Measurements from ENCODE around the gene CCDC171. TPM values are rescaled to one million over a fixed set of nuclear protein-coding genes. Genes with fewer than 3 reads are reported as not detected.

Gene CCDC171
- total and polyA plus RNA-seq, 2 of the 13 experiments (the other 11 are each of a cell fraction or from before 2014, with no cell fraction given), result 0.95 to 2.5 TPM

GRCh38 chr9:15743512-15743911 is 190.7 kb downstream of the CCDC171 start:
- Histone ChIP-seq H3K4me3 (replicated peaks in 1 of 3; ENCODE audit: insufficient read depth in 1 of 3, low read depth in 2 of 3, low read length in 3 of 3) (no peak overlapping the region), H3K27ac (ENCODE audit: extremely low read length, insufficient read depth, low read length) (no peak overlapping the region), H3K9ac (ENCODE audit: insufficient read depth, low read depth, low read length) (no peak overlapping the region), H3K36me3 (replicated peaks in 1 of 2; ENCODE audit: control insufficient read depth in 1 of 2, insufficient read depth in 2 of 2, low read length in 2 of 2) (no peaks in the 10 kb centered on the region), H3K4me1 (ENCODE audit: insufficient read depth, low read length) (peaks cover 6% of the 10 kb centered on the region), H4K20me1 (ENCODE audit: insufficient read depth, low read length) (no peaks in the 10 kb centered on the region), H3K9me3 (ENCODE audit: low read length) (no peaks in the 10 kb centered on the region), H3K27me3 (ENCODE audit: control insufficient read depth in 1 of 2, insufficient read depth in 2 of 2, low read length in 2 of 2) (no peaks in the 10 kb centered on the region), H3K4me2 (ENCODE audit: low read depth, low read length) (no peak overlapping the region), H3K79me2 (ENCODE audit: insufficient read depth, low read length) (no peaks in the 10 kb centered on the region), H2AFZ (ENCODE audit: low read length) (no peak overlapping the region)
- intact Hi-C loops (cut with micrococcal nuclease; ENCODE audit: unreplicated experiment), result no loop called here
- CTCF ChIA-PET (ENCODE audit: low intra/inter-chr PET ratio, low total read pairs), result no interaction called here
- TF ChIP-seq ZSCAN30 (CRISPR knock-in tag; IDR thresholded peaks at IDR 0.05), result no peak
- TF ChIP-seq ZNF143 (CRISPR knock-in tag; IDR thresholded peaks at IDR 0.05), result no peak
- POLR2A ChIA-PET, result no interaction called here
- no peak for ATAC-seq
- no TSS peak for BruUV-seq (replicated peaks)
- WGBS (ENCODE audit: low lambda C conversion rate), result 83% methylated on average over 1 of the region's 1 CpG
- FAIRE-seq, result no peak
- in situ Hi-C loops (cut with HindIII; ENCODE audit: extremely low pct_ligation_motif_present, low pct_unique_long_range_greater_than_20kb), result no loop called here
- no peak for DNase-seq (ENCODE audit: low spot score)

GRCh38 chr9:15744196-15744595 is 191.4 kb downstream of the CCDC171 start:
- Histone ChIP-seq H3K4me2 (ENCODE audit: low read depth, low read length) (no peak overlapping the region), H3K79me2 (ENCODE audit: insufficient read depth, low read length) (no peaks in the 10 kb centered on the region), H3K36me3 (replicated peaks in 1 of 2; ENCODE audit: control insufficient read depth in 1 of 2, insufficient read depth in 2 of 2, low read length in 2 of 2) (no peaks in the 10 kb centered on the region), H3K4me1 (ENCODE audit: insufficient read depth, low read length) (no peaks in the 10 kb centered on the region), H3K27ac (ENCODE audit: extremely low read length, insufficient read depth, low read length) (no peak overlapping the region), H3K4me3 (replicated peaks in 1 of 3; ENCODE audit: insufficient read depth in 1 of 3, low read depth in 2 of 3, low read length in 3 of 3) (no peak overlapping the region), H2AFZ (ENCODE audit: low read length) (no peak overlapping the region), H3K27me3 (ENCODE audit: control insufficient read depth in 1 of 2, insufficient read depth in 2 of 2, low read length in 2 of 2) (no peaks in the 10 kb centered on the region), H3K9ac (ENCODE audit: insufficient read depth, low read depth, low read length) (no peak overlapping the region), H3K9me3 (ENCODE audit: low read length) (no peaks in the 10 kb centered on the region), H4K20me1 (ENCODE audit: insufficient read depth, low read length) (no peaks in the 10 kb centered on the region)
- no TSS peak for BruUV-seq (replicated peaks)
- in situ Hi-C loops (cut with HindIII; ENCODE audit: extremely low pct_ligation_motif_present, low pct_unique_long_range_greater_than_20kb) (no loop called here), intact Hi-C loops (cut with micrococcal nuclease; ENCODE audit: unreplicated experiment) (no loop called here)
- DNase-seq (ENCODE audit: low spot score) (no peak), ATAC-seq (no peak), FAIRE-seq (no peak)
- WGBS (ENCODE audit: low lambda C conversion rate), result 89% methylated on average over 3 of the region's 3 CpGs
- POLR2A ChIA-PET, result no interaction called here
- CTCF ChIA-PET (ENCODE audit: low intra/inter-chr PET ratio, low total read pairs), result no interaction called here
- TF ChIP-seq AGO2 (optimal IDR thresholded peaks at IDR 0.05; ENCODE audit: low read depth, low read length) (no peak), KIAA2018 (CRISPR knock-in tag; IDR thresholded peaks at IDR 0.05; ENCODE audit: borderline replicate concordance) (no peak), SAFB2 (CRISPR knock-in tag; IDR thresholded peaks at IDR 0.05; ENCODE audit: borderline replicate concordance, low read depth) (no peak), ZFP1 (CRISPR knock-in tag; IDR thresholded peaks at IDR 0.05) (no peak), ATF2 (CRISPR knock-in tag; IDR thresholded peaks at IDR 0.05) (no peak), PTBP1 (IDR thresholded peaks at IDR 0.05; ENCODE audit: low read depth, low read length, poor library complexity, severe bottlenecking) (no peak)

Measured in HepG2 (cell line).